GM12801 (cell line): ENCODE results near the gene TP53TG3E.
"Not testable (repeated sequence)": the region's sequence is repeated elsewhere in the genome, so short reads cannot be mapped to it uniquely, and the experiment has no call there.

ENCODE experiments used
- TF ChIP-seq, protein P1 (sequence below): IDR thresholded peaks from one replicate; pipeline ENCODE4 v1.5.1; 2011; ENCODE audit warnings: control low read depth; ENCODE audit not compliant: insufficient read length; ENCODE audit errors: extremely low read depth

TP53TG3E gene, protein sequence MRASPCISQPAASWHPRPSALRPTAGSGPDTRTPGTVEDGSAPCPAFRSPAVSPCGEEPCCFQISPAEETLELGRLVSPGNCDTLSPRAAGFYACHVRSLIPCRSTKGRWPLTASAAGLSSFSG

DNA sequence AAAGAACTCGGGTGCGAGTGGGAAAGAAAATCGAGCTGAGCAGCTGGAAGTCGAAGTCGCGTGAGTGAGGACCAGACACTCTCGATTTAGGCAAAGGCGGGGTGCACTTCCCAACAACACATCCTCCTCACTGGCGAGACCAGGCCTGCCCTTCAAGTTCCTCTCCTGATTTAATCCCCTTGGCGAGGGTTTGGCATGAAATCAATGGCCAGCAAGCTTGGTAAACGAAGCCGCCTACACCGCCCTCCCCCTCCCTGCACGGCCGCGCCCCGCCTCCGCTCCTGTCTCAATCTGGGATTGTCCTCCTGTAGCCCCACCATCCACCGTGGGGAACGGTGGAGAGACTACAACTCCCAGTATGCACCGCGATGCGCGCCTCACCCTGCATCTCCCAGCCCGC, at the start of gene TP53TG3E:
Gene TP53TG3E, plus strand, starts transcription at position 301 of the 400 bp plus-strand sequence. Its CDS starts 68 bp downstream, at position 369.
- TF ChIP-seq, protein P1, sequence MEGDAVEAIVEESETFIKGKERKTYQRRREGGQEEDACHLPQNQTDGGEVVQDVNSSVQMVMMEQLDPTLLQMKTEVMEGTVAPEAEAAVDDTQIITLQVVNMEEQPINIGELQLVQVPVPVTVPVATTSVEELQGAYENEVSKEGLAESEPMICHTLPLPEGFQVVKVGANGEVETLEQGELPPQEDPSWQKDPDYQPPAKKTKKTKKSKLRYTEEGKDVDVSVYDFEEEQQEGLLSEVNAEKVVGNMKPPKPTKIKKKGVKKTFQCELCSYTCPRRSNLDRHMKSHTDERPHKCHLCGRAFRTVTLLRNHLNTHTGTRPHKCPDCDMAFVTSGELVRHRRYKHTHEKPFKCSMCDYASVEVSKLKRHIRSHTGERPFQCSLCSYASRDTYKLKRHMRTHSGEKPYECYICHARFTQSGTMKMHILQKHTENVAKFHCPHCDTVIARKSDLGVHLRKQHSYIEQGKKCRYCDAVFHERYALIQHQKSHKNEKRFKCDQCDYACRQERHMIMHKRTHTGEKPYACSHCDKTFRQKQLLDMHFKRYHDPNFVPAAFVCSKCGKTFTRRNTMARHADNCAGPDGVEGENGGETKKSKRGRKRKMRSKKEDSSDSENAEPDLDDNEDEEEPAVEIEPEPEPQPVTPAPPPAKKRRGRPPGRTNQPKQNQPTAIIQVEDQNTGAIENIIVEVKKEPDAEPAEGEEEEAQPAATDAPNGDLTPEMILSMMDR = not testable (repeated sequence)
